Activated T-cell treated with anti-CD3 and anti-CD28 coated beads, Interleukin-2, amount 50 U/mL, for 1 hour (primary cell): ENCODE data around the gene ELF2.
"Not testable (repeated sequence)": the region's sequence is repeated elsewhere in the genome, so short reads cannot be mapped to it uniquely, and the experiment has no call there.

Source experiments
- DNase-seq: peaks from one replicate; pipeline ENCODE4 v3.0.0-alpha.2; 2020

ELF2 gene

DNA sequence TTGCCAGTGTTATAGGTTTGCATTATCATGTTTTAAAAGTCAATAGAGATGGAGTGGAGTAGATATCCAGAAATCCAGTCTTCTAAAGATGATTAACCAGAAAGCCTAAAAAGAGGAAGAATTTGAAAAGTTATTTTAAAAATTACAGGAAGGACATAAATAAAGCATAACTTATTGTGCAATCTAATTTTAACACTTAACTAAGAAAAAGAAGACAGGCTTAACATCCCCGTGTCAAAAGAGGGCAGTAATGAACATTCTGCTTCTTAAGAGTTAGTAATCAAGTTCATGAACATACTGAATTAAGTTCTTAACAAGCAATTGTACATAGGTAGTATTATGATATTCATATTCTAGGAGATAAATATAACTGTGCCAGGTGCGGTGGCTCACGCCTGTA lies 39.3 kb downstream of the ELF2 start:
- DNase-seq = no peak

DNA sequence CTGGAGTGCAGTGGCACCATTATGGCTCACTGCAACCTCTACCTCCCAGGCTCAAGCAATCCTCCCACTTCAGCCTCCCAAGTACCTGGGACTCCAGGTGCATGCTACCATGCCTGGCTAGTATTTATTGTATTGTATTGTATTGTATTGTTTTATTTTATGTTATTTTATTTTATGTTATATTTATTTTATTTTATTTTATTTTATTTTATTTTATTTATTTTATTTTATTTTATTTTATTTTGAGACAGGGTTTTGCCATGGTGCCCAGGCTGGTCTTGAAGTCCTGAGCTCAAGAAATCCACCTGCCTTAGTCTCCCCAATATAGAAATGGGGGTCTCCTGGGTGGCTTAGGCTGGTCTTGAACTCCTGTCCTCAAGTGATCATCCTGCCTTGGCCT lies 42.6 kb downstream of the ELF2 start:
- DNase-seq = no peak

DNA sequence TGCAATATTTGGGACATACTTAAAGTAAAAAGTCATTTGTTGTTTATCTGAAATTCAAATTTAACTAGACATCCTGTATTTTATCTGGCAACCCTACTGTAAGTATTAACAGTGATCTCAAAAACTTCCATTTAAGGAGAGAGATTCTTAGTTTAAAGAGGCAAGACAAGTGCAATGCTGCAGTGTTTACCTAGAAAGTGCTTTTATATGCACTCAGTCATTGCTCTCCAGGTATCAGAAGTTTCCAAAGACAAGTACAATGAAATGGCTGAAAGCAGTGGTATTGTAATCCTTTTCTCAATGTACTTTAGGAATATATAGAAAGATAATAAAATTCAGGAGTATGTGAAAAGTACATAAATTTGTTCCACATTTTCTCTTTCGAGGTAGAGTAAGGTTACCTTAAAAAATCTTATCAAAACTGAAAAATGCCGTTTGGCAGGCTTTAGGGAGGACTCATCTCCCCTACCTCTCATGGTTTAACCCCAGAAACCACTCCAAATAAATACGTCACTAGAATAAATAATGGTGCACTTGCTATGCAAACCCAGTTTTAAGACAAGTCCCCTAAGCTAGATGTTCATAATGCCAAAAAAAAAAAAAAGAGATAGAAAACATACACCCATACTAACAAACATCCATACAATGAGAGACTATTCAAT lies 45.7 kb downstream of the ELF2 start:
- DNase-seq = no peak

DNA sequence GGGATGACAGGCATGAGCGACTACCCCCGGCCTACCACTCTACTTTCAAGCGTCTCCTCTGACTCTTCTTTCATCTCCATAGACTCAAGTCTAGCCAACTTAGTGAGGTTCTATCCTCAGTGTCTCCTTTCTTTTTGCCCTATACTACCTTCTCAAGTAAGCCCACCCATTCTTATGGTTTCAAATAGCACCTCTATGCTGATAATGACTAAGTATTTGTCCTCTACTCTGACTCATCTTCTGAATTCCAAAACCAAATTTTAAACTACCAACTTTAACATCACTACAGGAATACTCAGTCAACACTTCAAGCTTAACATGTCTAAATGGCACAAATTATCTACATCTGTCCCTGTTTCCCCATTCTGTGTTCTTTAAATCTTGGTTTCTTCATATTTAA lies 47.8 kb downstream of the ELF2 start:
- DNase-seq = no peak

DNA sequence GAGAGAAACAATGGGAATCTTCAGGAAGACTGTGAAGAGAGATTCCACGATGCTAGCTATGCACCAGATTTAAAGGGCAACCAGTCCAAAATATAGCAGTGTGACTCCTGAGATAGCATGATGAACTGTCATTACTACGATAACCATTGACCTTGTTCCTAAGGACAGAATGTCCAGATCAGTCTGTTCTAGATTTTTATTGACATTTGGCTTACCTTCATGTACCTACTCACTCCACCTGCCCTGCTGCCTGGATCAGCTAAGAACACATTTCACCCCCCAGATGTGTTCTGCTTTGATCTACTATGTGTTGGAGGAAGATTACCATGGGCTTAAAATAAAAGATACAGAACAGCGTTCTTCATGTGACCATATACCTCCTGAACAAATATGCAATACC lies 50.1 kb downstream of the ELF2 start:
- no peak for DNase-seq

DNA sequence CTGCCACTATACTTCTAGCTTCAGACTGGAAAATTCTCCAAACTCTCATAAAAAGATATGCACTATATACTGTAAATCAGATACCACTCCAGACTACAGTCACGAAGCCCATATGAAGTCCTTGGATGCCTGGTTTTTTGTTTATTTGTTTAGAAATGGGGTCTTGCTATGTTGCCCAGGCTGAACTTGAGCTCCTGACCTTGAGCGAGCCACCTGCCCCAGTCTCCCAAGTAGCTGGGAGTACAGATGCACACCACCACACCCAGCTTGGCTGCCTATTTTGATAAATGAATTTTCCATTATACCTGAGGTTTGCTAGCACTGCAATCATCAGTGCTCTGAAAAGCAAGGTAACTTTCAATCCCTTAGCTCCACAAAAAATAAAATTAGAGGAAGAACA lies 53.1 kb downstream of the ELF2 start:
- DNase-seq = no peak

DNA sequence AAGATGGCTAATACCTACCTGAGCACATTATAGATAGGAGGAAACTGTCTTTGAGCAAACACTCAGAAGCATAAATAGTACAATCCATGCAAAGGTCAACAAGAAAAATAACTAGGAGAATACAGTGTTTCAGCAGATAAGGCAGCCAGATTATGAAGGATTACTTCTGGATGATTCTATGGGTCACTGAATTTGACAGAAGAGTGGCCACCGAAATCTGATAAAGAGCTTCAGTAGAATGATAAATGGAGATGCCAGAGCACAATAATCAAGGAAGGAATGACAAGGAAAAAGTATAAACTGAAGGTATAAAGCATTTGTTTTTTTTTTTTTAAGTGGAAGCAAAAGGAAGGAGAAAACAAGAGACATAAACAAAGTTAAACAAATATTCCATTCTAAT lies 58.7 kb downstream of the ELF2 start:
- DNase-seq = no peak

DNA sequence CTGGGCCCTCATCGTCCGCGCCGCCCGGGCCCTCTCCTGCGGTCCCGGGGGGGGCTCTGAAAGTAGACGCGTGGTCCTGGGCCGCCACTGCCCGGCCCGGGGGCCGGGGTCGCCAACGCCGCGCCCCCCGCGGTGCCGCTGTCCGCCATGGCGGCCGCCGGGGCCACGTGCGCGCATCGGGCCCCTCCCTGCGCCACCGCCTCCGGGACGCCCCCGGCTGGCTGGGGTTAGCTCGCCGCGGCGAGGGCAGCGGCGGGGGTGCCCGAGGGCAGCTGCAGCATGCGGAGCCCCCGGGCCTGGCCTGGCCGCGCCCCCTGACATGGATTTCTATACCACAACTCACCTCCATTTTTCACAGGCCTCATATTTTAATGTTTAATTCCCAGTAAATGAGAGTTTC lies 61.8 kb downstream of the ELF2 start:
- no peak for DNase-seq

DNA sequence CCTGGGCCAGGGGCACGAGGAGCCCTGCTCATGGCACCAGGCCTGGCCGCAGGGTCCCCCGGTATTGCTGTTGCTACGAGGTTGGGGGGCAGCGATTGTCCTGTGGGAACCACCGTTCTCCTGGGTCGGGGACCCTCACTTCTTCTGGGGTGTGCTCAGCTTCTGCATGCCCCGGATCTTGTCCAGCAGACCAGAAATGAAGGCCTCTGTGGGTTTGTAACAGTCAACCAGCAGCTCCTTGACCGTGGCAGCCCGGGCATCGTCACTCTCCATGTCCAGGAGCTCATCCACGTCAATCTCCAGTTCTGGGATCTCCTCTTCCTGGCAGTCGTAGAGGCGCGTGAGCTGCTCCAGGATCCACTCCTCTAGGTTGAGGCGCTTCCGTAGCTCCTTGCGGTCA lies 62.2 kb downstream of the ELF2 start:
- not testable (repeated sequence) for DNase-seq

DNA sequence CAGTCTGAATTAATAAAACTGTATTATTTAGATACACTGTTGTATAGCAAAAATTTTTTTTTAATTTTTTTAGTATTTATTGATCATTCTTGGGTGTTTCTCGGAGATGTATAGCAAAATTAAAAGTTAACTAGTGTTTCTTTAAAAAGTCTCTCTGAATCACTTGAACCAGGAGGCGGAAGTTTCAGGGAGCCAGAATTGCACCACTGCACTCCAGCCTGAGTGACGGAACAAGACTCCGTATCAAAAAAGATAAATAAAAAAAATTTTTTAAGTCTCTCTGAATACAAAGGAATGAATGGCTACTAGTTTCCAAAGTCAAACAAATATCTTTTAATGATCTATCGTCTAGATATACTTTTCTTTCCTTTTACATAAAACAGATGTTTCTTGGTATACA lies 64.4 kb downstream of the ELF2 start:
- DNase-seq = no peak

DNA sequence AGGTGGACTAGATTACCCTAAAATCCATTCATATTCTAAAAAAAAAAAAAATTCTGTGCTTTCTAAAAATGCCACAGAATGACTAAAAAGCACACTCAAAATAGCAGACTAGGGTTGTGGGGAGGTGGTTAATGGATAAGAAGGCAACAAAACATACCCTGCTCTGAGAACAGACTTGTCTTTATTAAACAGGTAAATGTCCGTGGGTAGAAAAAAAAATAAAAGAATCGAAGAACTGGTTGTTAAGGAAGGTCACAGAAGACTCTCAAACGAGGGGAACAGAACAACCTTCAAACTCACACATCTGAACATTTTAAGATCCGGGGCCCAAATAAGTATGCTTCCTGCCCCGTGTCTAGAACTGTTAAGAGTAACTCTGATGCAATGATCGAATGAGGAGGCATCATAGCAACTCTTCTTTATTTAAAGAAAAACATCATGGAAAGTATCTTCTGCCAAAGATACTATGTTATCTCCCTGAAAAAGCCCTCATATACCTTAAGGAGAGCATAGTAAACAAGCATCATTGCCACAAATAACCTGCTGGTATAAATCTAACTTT lies 68.4 kb downstream of the ELF2 start:
- no peak for DNase-seq

DNA sequence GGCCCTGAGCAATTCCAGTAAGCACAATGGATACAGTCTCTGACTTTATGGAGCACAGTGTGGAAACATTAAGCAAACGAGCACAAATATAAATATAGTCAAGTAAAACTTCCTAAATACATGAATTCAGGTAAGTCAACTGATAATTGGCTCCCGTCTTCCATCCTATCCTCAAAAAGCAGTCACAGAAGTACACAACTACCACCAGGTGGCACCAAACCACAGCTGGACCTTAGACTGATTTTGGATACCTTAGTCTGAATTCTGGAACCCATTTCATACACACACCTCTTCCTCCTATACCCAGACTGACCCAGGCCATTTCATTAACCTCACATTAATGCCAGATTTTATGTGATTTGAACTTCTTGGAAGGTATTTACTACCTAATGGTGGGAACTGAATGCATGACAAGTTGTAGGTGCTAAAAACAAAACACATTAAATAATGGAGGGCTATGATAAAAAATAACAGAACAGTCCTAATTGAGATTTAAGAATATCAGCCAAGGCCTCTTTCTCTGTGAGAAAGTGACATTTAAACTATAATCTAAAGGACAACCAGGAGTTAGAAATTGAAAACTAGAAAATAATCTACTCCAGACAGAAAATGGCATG lies 77.5 kb downstream of the ELF2 start:
- peak; percentile 63 for DNase-seq

DNA sequence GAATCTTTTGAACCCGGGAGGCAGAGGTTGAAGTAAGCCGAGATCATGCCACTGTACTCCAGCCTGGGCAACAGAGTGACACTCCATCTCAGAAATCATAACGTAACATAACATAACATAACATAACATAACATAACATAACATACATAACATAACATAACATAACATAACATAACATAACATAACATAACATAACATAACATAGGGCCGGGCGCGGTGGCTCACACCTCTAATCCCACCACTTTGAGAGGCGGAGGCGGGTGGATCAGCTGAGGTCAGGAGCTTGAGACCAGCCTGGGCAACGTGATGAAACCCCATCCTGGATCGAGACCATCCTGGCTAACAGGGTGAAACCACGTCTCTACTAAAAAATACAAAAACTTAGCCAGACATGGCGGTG lies 84.7 kb downstream of the ELF2 start:
- no peak for DNase-seq

DNA sequence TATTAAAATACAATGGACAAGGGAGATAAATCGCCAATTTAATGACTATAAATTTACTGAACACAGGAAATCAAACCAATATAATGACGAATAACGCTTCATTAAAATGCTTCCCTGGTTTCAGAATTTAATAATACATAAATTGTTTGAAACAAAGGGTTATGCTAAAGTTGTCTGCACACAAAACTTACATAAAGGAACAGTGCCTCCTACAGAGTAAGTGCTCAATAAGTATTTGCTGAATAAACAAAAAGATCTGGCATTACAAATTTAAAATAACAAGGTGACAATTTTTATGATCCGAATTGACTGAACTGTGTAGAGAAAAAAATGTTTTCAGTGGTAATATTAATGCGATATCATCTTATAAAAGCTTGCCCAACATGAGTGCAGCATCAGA lies 91.9 kb downstream of the ELF2 start:
- no peak for DNase-seq

DNA sequence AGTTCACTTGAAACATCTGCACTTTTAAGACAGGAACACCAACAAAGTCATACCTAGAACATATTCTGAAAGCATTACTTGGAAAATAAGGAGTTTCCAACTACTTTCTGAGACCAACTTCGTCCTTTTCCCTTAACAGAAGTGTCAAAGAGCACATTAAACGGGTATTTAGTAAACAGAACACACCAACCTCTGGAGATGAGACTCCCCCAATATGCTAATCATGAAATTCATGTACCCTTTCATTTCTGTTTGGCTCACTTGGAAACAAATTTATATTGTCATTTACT lies 92.3 kb downstream of the ELF2 start:
- DNase-seq = no peak

DNA sequence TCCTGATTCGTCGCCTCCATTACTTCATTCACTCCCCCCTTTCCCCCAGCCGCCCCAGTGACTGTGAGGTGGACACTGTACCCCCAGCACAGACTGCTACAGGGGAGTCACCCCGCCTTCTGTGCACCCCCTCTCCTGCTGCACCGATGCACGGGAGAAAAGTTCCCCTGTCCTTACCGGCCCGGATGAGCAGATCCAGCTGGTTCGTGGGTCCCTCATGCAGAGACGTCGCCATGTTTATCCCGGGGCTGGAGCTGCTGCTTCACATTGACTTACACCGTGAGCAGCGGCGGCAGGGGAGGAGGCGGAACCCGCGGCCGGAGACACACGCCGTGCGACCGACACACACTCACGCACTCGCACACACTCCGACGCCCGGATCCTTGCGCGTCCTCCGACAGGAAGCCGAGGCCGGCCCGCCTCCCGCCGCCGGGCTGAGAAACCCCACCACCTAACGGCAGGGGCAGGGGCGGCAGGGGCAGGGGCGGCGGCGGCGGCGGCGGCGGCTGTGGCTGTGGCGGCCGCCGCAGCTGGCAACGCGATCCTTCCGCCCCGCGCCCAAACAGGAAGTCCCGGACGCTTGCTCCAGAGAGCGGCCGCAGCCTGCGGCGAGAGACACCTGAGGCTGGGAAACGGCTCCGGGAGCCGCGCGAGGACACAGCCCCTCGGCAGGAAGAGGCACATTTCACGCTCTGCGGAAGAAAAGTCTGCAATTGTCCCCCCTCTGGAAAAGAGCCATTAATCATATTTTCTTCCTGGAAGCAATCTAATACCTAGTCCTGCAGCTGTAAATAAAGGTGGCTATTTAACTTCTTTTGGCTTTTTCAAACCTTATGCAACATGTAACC lies 92.8 kb downstream of the ELF2 start:
- peak; percentile 81 for DNase-seq

DNA sequence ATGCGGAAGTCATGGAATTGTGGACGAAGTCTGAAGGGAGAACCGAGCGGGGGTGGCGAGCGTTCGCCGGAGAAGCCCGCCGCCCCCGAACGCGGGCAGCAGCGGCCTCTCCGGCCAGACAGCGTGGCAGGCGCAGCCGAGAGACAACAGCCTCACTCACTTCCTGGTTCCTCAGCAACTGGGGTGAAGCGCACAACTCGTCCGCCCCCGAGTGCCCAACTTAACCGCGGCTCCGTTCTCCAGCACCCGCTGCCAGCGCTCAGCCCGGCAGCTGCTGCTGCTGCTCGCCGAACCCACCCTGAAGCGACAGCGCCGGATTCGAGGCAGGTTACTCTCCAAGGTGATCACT lies 93.4 kb downstream of the ELF2 start:
- DNase-seq = peak; percentile 76

DNA sequence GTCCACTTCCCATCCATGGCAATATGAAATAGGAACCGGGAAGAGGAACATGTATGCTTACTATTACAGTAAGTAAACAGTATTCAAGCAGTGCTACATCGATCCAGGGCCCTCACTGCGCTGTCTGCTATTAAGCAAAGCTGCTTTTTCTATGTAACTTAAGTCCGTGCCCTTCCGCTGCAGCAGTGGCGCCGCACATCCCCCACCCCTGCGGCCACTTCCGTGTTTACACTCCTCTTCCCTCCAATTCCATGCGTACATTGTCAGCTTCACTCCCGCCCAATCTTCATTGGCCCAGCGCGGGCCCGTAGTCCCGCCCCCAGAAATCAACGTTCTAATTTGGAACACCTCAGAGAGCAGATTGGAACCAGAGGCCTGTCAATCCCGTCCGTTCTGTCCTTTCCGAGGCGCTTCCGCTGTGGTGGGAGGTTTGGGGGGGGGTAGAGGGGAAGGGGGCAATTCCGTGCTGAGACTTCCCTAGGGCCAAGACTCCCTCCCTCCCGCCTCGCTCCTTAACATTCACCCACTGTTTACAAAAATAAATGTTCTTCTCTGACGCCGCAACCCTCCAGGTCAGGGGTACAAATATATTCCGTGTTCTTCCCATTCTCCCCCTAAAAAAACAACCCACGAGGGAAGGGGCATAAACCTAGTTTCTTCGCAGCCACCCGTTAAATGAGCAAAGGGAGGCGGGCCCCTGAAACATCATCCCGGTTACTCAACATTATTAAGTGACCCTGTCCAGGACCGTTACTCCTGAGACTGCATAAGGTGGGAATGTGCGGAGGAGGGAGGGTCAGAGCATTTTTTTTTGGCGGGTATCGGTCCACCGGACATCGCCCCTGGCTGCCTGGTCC lies 94.0 kb downstream of the ELF2 start:
- peak; percentile 88 for DNase-seq

DNA sequence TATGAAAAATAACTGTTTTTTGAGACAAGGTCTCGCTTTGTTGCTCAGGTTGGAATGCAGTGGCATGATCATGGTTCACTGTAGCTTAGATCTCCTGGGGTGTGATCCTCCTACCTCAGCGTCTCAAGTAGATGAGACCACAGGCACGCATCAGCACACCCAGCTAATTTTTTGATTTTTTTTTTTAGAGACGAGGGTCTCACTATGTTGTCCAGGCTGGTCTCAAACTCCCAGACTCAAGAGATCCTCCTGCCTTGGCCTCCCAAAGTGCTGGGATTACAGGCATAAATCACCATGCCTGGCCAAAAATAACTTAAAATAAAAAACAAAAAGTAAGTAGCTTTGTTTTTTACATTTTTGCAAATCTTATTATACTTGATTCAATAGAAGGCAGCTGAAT lies 98.1 kb downstream of the ELF2 start:
- DNase-seq = no peak

DNA sequence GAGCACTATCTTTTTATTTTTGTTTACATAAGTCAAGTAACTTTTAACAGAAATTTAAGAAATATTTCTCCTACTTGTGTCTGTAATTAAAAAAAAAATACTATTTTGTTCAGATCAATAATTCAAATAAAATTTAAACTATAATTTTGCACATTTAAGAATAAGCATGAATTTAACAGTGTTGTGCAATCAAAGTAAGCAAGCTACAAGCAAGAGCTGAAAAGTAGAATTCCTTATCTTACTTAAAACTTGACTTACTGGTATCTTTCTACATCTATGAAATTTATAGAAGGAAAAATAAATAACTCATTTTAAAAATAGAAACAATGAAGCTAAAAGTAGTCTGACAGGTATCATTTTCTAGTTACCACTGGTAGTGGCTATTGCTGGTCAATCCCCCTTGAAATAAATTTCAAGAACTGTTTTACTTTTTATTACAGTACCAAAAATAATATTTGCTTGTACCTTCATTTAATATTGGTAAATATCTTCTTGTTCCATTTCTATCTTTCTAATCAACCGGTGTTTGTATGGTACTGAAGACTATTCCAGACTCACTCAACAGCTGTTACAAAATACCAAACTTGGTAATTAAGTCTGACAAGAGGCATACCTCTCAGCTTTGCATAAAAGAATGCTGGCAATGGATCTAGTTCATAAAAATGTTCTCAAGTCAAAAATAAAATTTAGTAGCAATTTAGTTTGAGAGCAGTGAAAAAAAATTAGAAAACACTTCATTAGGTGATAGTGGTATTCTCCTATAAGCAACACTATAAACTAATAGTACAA lies 99.3 kb downstream of the ELF2 start:
- DNase-seq = no peak

DNA sequence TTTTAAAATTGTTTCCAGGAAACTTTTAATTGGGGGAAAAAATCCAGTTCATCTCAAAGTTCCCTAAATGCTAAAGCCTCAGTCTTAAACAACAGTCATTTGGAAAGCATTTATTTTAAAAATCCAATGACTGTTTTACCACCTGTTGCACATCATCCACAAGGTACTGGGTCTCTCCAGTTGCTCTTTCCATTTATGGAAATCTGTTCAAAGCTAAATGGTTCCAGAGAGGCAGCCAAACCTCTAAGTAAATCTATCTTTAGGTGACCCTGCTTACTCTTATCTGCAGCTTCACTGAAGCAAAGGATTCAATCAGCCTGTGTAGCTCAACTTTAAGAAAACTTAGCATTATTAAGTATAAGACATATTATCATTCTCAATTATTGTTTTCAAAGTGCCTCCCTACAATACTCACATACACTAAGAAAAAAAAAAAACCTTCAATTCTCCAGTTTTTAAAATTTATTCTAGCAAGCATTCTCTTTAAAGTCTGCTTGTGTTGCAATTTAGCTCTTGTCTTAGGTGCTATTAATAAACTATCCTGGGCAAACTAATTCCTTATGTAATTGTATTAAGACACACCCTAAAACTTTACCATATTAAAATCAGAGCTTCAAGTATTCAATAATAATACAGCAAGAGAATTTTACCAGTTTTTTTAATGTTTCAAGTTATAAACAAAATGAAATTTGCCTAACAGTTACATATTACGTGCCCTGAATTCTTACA lies 100.8 kb downstream of the ELF2 start:
- no peak for DNase-seq

DNA sequence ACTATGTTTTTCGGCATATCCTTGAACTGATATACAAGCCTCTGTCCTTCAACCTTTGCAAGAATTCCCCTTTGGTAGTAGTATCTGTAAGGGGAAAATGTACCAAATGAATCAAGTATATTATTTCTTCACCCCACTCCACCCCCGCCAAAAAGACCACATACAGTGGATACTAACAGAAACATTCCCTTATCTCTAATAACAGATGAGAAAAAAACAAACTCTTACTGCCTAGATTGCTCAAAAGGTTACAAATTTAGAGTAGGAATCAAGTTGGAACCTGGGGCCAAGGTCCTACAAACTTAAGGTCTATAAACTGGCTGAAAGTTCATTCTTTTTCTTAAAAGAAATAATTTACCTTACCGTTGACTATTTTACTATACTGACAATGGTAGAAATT lies 116.4 kb downstream of the ELF2 start:
- DNase-seq = no peak
